GM12875 (cell line): ENCODE data around the gene GRIFIN.

Source experiments
- H3K4me3 ChIP-seq: one replicate; pipeline ENCODE4 v1.5.1; 2011; ENCODE audit warnings: low read depth, low read length, control low read depth
- CTCF ChIP-seq: IDR thresholded peaks from 2 replicates; pipeline ENCODE4 v1.5.1; 2011; ENCODE audit warnings: low read depth, mild to moderate bottlenecking, control low read depth, inconsistent platforms, low read length, moderate library complexity, borderline replicate concordance; ENCODE audit not compliant: insufficient read depth

Gene GRIFIN

GRCh38 chr7:2493205-2494164 lies 17.3 kb upstream of the GRIFIN start:
- H3K4me3 ChIP-seq = no peak overlapping the region
- TF ChIP-seq CTCF = no peak

GRCh38 chr7:2492038-2492437 lies 15.8 kb upstream of the GRIFIN start:
- TF ChIP-seq CTCF = no peak
- H3K4me3 ChIP-seq = no peak overlapping the region

- no peak for TF ChIP-seq CTCF
- no peak overlapping the region for H3K4me3 ChIP-seq
These were observed 14.0 kb upstream of the GRIFIN start for GRCh38 chr7:2490181-2490651.

- TF ChIP-seq CTCF = no peak
- H3K4me3 ChIP-seq = no peak overlapping the region
These were observed 12.5 kb upstream of the GRIFIN start for GRCh38 chr7:2488681-2489080.

GRCh38 chr7:2488272-2488645 lies 12.1 kb upstream of the GRIFIN start:
- H3K4me3 ChIP-seq = no peak overlapping the region
- no peak for TF ChIP-seq CTCF

- TF ChIP-seq CTCF = no peak
- H3K4me3 ChIP-seq = no peak overlapping the region
These were observed 11.5 kb upstream of the GRIFIN start for GRCh38 chr7:2487586-2488271.
